HepG2 (cell line): Measurements from ENCODE around the gene MYBPC2. TPM values are rescaled to one million over a fixed set of nuclear protein-coding genes. Genes with fewer than 3 reads are reported as not detected.

Experiments
- HNF1A ChIP-seq, 2 experiments: sonication (generic) in 1 of 2; formaldehyde crosslinking in 1 of 2; IDR thresholded peaks; 2 replicates each; pipeline versions ENCODE4 v1.4.0 to v1.6.1; 2016 to 2020; ENCODE audit warnings: borderline replicate concordance in 1 of 2, low read depth in 1 of 2, mild to moderate bottlenecking in 1 of 2, missing genetic modification reagents in 1 of 2
- RFX1 ChIP-seq: fragments of 450-650 bp; IDR thresholded peaks from 2 replicates; pipeline ENCODE4 v1.6.1; 2017
- ZNF496 ChIP-seq: sonication (generic); formaldehyde crosslinking; IDR thresholded peaks from 2 replicates; pipeline ENCODE4 v1.8.1; 2023; ENCODE audit warnings: mild to moderate bottlenecking, moderate library complexity, missing genetic modification reagents; ENCODE audit not compliant: insufficient replicate concordance
- ZNF687 ChIP-seq: sonication (generic); formaldehyde crosslinking; IDR thresholded peaks from 2 replicates; pipeline ENCODE4 v1.5.1; 2020; ENCODE audit warnings: mild to moderate bottlenecking, missing genetic modification reagents, moderate library complexity
- polyA plus RNA-seq, 8 experiments: library from polyadenylated mRNA; depleted of rRNA in 3 of 8; stranded (reverse) in 7 of 8; unstranded in 1 of 8; fragments of >200 nt; fragmentation: Illumina TruSeq in 4 of 8; extraction: Trizol in 4 of 8; gene quantifications; 2 replicates each; pipeline versions ENCODE4 v1.2.1 to v1.2.3, GENCODE V29; 2011 to 2016; ENCODE audit warnings: low read depth in 4 of 8, missing spikeins in 1 of 8, mixed read lengths in 1 of 8; ENCODE audit not compliant: insufficient read depth in 1 of 8
- total RNA-seq, 5 experiments: library from RNA; depleted of rRNA; stranded (reverse); fragments of >200 nt; fragmentation: Illumina TruSeq; extraction: Trizol; gene quantifications; 2 replicates each; pipeline ENCODE4 v1.2.3, GENCODE V29; 2016; ENCODE audit warnings: low read depth in 1 of 5

Gene MYBPC2
- total and polyA plus RNA-seq, 2 of the 13 experiments (the other 11 are each of a cell fraction or from before 2014, with no cell fraction given), result not detected

GRCh38 chr19:50475736-50476223 is 43.1 kb downstream of the MYBPC2 start (continued):
- no peak for TF ChIP-seq ZNF687 (CRISPR knock-in tag)
- TF ChIP-seq HNF1A (IDR thresholded peaks at IDR 0.05; ENCODE audit: low read depth), result no peak
- no peak for TF ChIP-seq HNF1A (CRISPR knock-in tag; IDR thresholded peaks at IDR 0.05; ENCODE audit: borderline replicate concordance)
- TF ChIP-seq ZNF496 (CRISPR knock-in tag), result no peak
- no peak for TF ChIP-seq RFX1
